ENCODE results near the gene YAP1. TPM values are rescaled to one million over a fixed set of nuclear protein-coding genes. Genes with fewer than 3 reads are reported as not detected.

YAP1 gene
- total RNA-seq, 1 experiment from 2014 or later = 134 TPM

- intact Hi-C loops (cut with micrococcal nuclease; ENCODE audit: unreplicated experiment) = no loop called here
- no peaks in the 10 kb centered on the region for H3K36me3 ChIP-seq (ENCODE audit: insufficient read depth, low read length, poor library complexity, severe bottlenecking)
- CTCF ChIA-PET = no interaction called here
- H3K27ac ChIP-seq (ENCODE audit: low read depth, low read length, poor library complexity, severe bottlenecking) = no peak overlapping the region
- DNase-seq (ENCODE audit: low spot score) = peak; percentile 60
- H3K4me3 ChIP-seq (ENCODE audit: low read depth, low read length, poor library complexity, severe bottlenecking) = no peak overlapping the region
- no peaks in the 10 kb centered on the region for H3K9me3 ChIP-seq (ENCODE audit: low read depth, low read length, poor library complexity, severe bottlenecking)
- peaks cover 10% of the 10 kb centered on the region for H3K4me1 ChIP-seq (ENCODE audit: insufficient read depth, low read length, poor library complexity, severe bottlenecking)
- POLR2A ChIA-PET (ENCODE audit: low non-redundant PET) = no interaction called here
- BruUV-seq (replicated peaks) = no TSS peak
- TF ChIP-seq CTCF (conservative IDR thresholded peaks at IDR 0.05; ENCODE audit: low read depth, low read length) (peak; percentile 66), EZH2 (IDR thresholded peaks at IDR 0.05; ENCODE audit: borderline replicate concordance, low read depth, low read length, poor library complexity, severe bottlenecking) (no peak)
- H3K27me3 ChIP-seq (replicated peaks; ENCODE audit: insufficient read depth, low read depth, low read length, poor library complexity) = no peaks in the 10 kb centered on the region
These were observed 143.8 kb downstream of the YAP1 start for GRCh38 chr11:102254047-102254446.

GRCh38 chr11:102256251-102256650 lies 146.0 kb downstream of the YAP1 start:
- intact Hi-C loops (cut with micrococcal nuclease; ENCODE audit: unreplicated experiment) = no loop called here
- DNase-seq (ENCODE audit: low spot score) = no peak
- no peak overlapping the region for H3K4me3 ChIP-seq (ENCODE audit: low read depth, low read length, poor library complexity, severe bottlenecking)
- BruUV-seq (replicated peaks) = no TSS peak
- CTCF ChIA-PET = interaction anchor here (0.6 kb wide), 1 partner anchor 379 kb away, joined by 3 read pairs; no protein-coding TSS in a partner anchor
- no peak overlapping the region for H3K27ac ChIP-seq (ENCODE audit: low read depth, low read length, poor library complexity, severe bottlenecking)
- POLR2A ChIA-PET (ENCODE audit: low non-redundant PET) = no interaction called here
- H3K4me1 ChIP-seq (ENCODE audit: insufficient read depth, low read length, poor library complexity, severe bottlenecking) = peaks cover 10% of the 10 kb centered on the region
- H3K9me3 ChIP-seq (ENCODE audit: low read depth, low read length, poor library complexity, severe bottlenecking) = no peaks in the 10 kb centered on the region
- no peaks in the 10 kb centered on the region for H3K36me3 ChIP-seq (ENCODE audit: insufficient read depth, low read length, poor library complexity, severe bottlenecking)
- H3K27me3 ChIP-seq (replicated peaks; ENCODE audit: insufficient read depth, low read depth, low read length, poor library complexity) = no peaks in the 10 kb centered on the region
- TF ChIP-seq CTCF (conservative IDR thresholded peaks at IDR 0.05; ENCODE audit: low read depth, low read length) (no peak), EZH2 (IDR thresholded peaks at IDR 0.05; ENCODE audit: borderline replicate concordance, low read depth, low read length, poor library complexity, severe bottlenecking) (no peak)

GRCh38 chr11:102260241-102260640 lies 150.0 kb downstream of the YAP1 start:
- Histone ChIP-seq H3K27me3 (replicated peaks; ENCODE audit: insufficient read depth, low read depth, low read length, poor library complexity) (no peaks in the 10 kb centered on the region), H3K27ac (ENCODE audit: low read depth, low read length, poor library complexity, severe bottlenecking) (no peak overlapping the region), H3K4me3 (ENCODE audit: low read depth, low read length, poor library complexity, severe bottlenecking) (no peak overlapping the region), H3K4me1 (ENCODE audit: insufficient read depth, low read length, poor library complexity, severe bottlenecking) (no peaks in the 10 kb centered on the region), H3K36me3 (ENCODE audit: insufficient read depth, low read length, poor library complexity, severe bottlenecking) (no peaks in the 10 kb centered on the region), H3K9me3 (ENCODE audit: low read depth, low read length, poor library complexity, severe bottlenecking) (no peaks in the 10 kb centered on the region)
- ChIA-PET POLR2A (ENCODE audit: low non-redundant PET) (no interaction called here), CTCF (no interaction called here)
- intact Hi-C loops (cut with micrococcal nuclease; ENCODE audit: unreplicated experiment) = no loop called here
- peak; percentile 30 for DNase-seq (ENCODE audit: low spot score)
- TF ChIP-seq CTCF (conservative IDR thresholded peaks at IDR 0.05; ENCODE audit: low read depth, low read length) (no peak), EZH2 (IDR thresholded peaks at IDR 0.05; ENCODE audit: borderline replicate concordance, low read depth, low read length, poor library complexity, severe bottlenecking) (no peak)
- BruUV-seq (replicated peaks) = no TSS peak
